COR-L47 (cell line): ENCODE data around the gene COBL.

Experiments used
- DNase-seq: peaks from one replicate; lab custom pipeline; 2025; lab: John Stamatoyannopoulos, UW

The COBL gene

GRCh38 chr7:51077316-51077986 is 239.2 kb downstream of the COBL start:
- no peak for DNase-seq

GRCh38 chr7:51075681-51076580 is 240.7 kb downstream of the COBL start:
- no peak for DNase-seq

GRCh38 chr7:51073171-51073570 is 243.4 kb downstream of the COBL start:
- no peak for DNase-seq

GRCh38 chr7:51072281-51072680 is 244.3 kb downstream of the COBL start:
- DNase-seq, result no peak

GRCh38 chr7:51071427-51071826 is 245.2 kb downstream of the COBL start:
- no peak for DNase-seq

- DNase-seq, result no peak
Measured at GRCh38 chr7:51070151-51070550, 246.5 kb downstream of the COBL start.

GRCh38 chr7:51069411-51070083 is 247.1 kb downstream of the COBL start:
- DNase-seq, result no peak

GRCh38 chr7:51068401-51068800 is 248.2 kb downstream of the COBL start:
- no peak for DNase-seq

GRCh38 chr7:51067757-51068156 is 248.9 kb downstream of the COBL start:
- peak; percentile 61 for DNase-seq

- DNase-seq, result no peak
Measured at GRCh38 chr7:51067258-51067657, 249.4 kb downstream of the COBL start.

GRCh38 chr7:51066405-51066882 is 250.2 kb downstream of the COBL start:
- DNase-seq, result no peak

- no peak for DNase-seq
Measured at GRCh38 chr7:51065766-51066165, 250.8 kb downstream of the COBL start.

- DNase-seq, result no peak
Measured at GRCh38 chr7:51064688-51065087, 251.9 kb downstream of the COBL start.

- no peak for DNase-seq
Measured at GRCh38 chr7:51062222-51062987, 254.2 kb downstream of the COBL start.

GRCh38 chr7:51060536-51060935 is 256.1 kb downstream of the COBL start:
- no peak for DNase-seq

GRCh38 chr7:51059504-51060142 is 257.0 kb downstream of the COBL start:
- DNase-seq, result no peak

- DNase-seq, result no peak
Measured at GRCh38 chr7:51058764-51059163, 257.8 kb downstream of the COBL start.

- no peak for DNase-seq
Measured at GRCh38 chr7:51055039-51055840, 261.4 kb downstream of the COBL start.

GRCh38 chr7:51054231-51054630 is 262.4 kb downstream of the COBL start:
- DNase-seq, result no peak

- DNase-seq, result no peak
Measured at GRCh38 chr7:51053160-51053925, 263.3 kb downstream of the COBL start.
